Activated T-helper 1 cell treated with anti-CD3 and anti-CD28 coated beads, Interleukin-12 subunit alpha, Interleukin-12 subunit beta, Interleukin-2, Interleukin-4 antibody, amounts not matched to agents 30 ng/mL and 10 ng/mL and 1 ng/mL, durations not matched to agents 14 hours and 24 hours and 36 hours (primary cell): ENCODE results near the gene TGFBR3L. TPM values are rescaled to one million over a fixed set of nuclear protein-coding genes. Genes with fewer than 3 reads are reported as not detected.
"Not testable (repeated sequence)": the region's sequence is repeated elsewhere in the genome, so short reads cannot be mapped to it uniquely, and the experiment has no call there.

ENCODE experiments used
- DNase-seq: peaks from one replicate; pipeline ENCODE4 v3.0.0; 2021; ENCODE audit warnings: low spot score
- H3K27ac Mint-ChIP-seq: one replicate; pipeline ENCODE4 v1.8.0; 2021; ENCODE audit warnings: mild to moderate bottlenecking, mixed read lengths
- H3K27me3 Mint-ChIP-seq: one replicate; pipeline ENCODE4 v1.8.0; 2022; ENCODE audit warnings: mild to moderate bottlenecking, moderate library complexity, mixed read lengths; ENCODE audit not compliant: insufficient read depth
- H3K36me3 Mint-ChIP-seq: one replicate; pipeline ENCODE4 v1.8.0; 2021; ENCODE audit warnings: low read depth, mixed read lengths
- H3K4me1 Mint-ChIP-seq: one replicate; pipeline ENCODE4 v1.8.0; 2021; ENCODE audit warnings: low read depth, mixed read lengths
- H3K4me3 Mint-ChIP-seq: one replicate; pipeline ENCODE4 v1.8.0; 2021; ENCODE audit warnings: mild to moderate bottlenecking, moderate library complexity, mixed read lengths
- H3K9me3 Mint-ChIP-seq: one replicate; pipeline ENCODE4 v1.8.0; 2021; ENCODE audit warnings: mixed read lengths
- intact Hi-C: fragments of 100-400 bp; cut with micrococcal nuclease; formaldehyde crosslinking; loops from one replicate; pipeline ENCODE4 v1.15.1; 2024
- total RNA-seq: library from RNA; stranded (reverse); gene quantifications from 2 replicates; pipeline ENCODE4 v1.2.3, GENCODE V29; 2022

Gene TGFBR3L
- total RNA-seq, 1 donor from 2014 or later: 6.9 TPM

- H3K4me3 Mint-ChIP-seq: peak overlapping the region; percentile 57
- H3K36me3 Mint-ChIP-seq: peaks cover 5% of the 10 kb centered on the region
- intact Hi-C loops: no loop called here
- H3K27ac Mint-ChIP-seq: peak overlapping the region; percentile 40
- H3K9me3 Mint-ChIP-seq: no peaks in the 10 kb centered on the region
- no peak for DNase-seq
- peaks cover 17% of the 10 kb centered on the region for H3K4me1 Mint-ChIP-seq
- H3K27me3 Mint-ChIP-seq: peaks cover 4% of the 10 kb centered on the region
Measured at GRCh38 chr19:7926727-7927604, 12.3 kb downstream of the TGFBR3L start.

- DNase-seq: no peak
- no peaks in the 10 kb centered on the region for H3K9me3 Mint-ChIP-seq
- intact Hi-C loops: no loop called here
- H3K27ac Mint-ChIP-seq: peak overlapping the region; percentile 40
- H3K4me3 Mint-ChIP-seq: no peak overlapping the region
- peaks cover 14% of the 10 kb centered on the region for H3K4me1 Mint-ChIP-seq
- peaks cover 4% of the 10 kb centered on the region for H3K27me3 Mint-ChIP-seq
- peaks cover 5% of the 10 kb centered on the region for H3K36me3 Mint-ChIP-seq
Measured at GRCh38 chr19:7927605-7928333, 13.1 kb downstream of the TGFBR3L start.

DNA sequence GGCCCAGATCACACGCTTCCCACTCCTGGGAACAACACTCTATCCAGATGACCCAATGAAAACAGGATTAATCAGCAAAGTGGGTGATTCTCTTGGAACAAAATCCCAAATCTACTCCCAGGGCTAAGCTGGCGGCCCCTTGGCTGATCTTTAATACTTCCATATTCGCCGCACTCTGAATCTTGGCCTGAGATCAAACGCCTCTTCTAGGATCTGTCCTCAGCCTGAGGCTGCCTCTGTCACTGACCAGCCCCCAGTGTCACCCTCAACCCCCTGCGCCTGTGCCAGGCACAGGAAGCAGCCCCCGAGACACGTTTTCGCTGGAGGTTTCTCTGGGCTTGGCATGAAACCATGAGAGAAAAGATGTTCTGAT is 13.7 kb downstream of the TGFBR3L start:
- no peak overlapping the region for H3K4me3 Mint-ChIP-seq
- peaks cover 14% of the 10 kb centered on the region for H3K4me1 Mint-ChIP-seq
- no peak overlapping the region for H3K27ac Mint-ChIP-seq
- no peaks in the 10 kb centered on the region for H3K9me3 Mint-ChIP-seq
- H3K36me3 Mint-ChIP-seq: peaks cover 5% of the 10 kb centered on the region
- no peak for DNase-seq
- intact Hi-C loops: no loop called here
- H3K27me3 Mint-ChIP-seq: peaks cover 4% of the 10 kb centered on the region

DNA sequence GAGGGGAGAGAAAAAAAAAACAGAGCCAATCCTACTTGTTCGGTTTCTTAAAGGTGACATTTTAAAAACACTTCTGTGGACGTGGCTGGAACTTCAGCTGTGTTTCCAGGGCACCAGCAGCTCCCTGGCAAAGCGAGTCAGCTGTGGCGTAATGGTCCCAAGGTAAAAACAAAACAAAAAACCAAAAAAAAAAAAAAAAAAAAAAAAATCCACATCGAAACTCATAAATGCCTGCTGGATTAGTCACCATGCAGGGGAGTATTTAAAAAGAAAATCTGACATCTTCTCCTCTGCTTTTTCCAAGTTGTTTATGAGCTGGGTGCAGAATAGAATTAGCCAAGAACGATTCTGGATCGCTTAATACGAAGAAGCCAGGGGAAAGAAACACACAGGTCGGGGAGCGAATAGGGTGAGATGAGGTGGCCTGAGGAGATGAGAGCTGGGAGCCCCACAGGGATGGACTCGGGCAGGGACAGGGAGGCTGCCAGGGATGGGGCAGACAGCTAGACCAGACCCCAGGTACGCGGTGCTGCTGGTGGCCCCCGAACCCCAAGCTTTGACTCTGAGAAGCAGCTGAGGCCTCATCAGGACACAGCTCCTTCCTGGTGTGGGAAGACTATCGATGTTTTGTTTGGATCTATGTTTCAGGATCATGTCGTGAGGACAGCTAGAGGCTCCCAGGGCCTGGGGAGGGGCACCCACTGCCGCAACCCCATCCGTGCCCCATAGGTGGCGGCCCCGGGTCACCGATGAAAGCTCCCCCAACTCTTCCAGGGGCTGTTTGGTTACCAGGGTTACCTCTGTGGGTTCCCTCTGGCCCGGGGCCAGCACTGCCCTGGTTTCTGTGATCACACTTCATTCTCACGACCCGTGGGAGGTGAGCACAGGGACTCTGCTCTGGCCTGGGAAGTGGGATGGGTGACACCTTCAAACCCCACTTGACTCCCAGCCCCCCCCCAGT is 14.4 kb downstream of the TGFBR3L start:
- Mint-ChIP-seq H3K36me3 (peaks cover 5% of the 10 kb centered on the region), H3K27me3 (peaks cover 4% of the 10 kb centered on the region), H3K9me3 (no peaks in the 10 kb centered on the region), H3K4me3 (no peak overlapping the region), H3K27ac (peak overlapping the region; percentile 5), H3K4me1 (peaks cover 14% of the 10 kb centered on the region)
- intact Hi-C loops: loop anchor here (1.0 kb wide), 1 partner anchor 14 kb away; the partner anchor contains the start of gene TIMM44
- no peak for DNase-seq

- H3K36me3 Mint-ChIP-seq, H3K27me3 Mint-ChIP-seq, DNase-seq, H3K27ac Mint-ChIP-seq, H3K9me3 Mint-ChIP-seq, H3K4me3 Mint-ChIP-seq, intact Hi-C loops: not testable (repeated sequence)
- peaks cover 14% of the 10 kb centered on the region for H3K4me1 Mint-ChIP-seq
Measured at GRCh38 chr19:7930030-7930429, 15.4 kb downstream of the TGFBR3L start.

- H3K4me1 Mint-ChIP-seq: peaks cover 14% of the 10 kb centered on the region
- H3K36me3 Mint-ChIP-seq: peaks cover 5% of the 10 kb centered on the region
- intact Hi-C loops: no loop called here
- H3K27ac Mint-ChIP-seq: no peak overlapping the region
- no peak overlapping the region for H3K4me3 Mint-ChIP-seq
- DNase-seq: no peak
- no peaks in the 10 kb centered on the region for H3K9me3 Mint-ChIP-seq
- H3K27me3 Mint-ChIP-seq: no peaks in the 10 kb centered on the region
Measured at GRCh38 chr19:7930765-7931164, 16.1 kb downstream of the TGFBR3L start.

DNA sequence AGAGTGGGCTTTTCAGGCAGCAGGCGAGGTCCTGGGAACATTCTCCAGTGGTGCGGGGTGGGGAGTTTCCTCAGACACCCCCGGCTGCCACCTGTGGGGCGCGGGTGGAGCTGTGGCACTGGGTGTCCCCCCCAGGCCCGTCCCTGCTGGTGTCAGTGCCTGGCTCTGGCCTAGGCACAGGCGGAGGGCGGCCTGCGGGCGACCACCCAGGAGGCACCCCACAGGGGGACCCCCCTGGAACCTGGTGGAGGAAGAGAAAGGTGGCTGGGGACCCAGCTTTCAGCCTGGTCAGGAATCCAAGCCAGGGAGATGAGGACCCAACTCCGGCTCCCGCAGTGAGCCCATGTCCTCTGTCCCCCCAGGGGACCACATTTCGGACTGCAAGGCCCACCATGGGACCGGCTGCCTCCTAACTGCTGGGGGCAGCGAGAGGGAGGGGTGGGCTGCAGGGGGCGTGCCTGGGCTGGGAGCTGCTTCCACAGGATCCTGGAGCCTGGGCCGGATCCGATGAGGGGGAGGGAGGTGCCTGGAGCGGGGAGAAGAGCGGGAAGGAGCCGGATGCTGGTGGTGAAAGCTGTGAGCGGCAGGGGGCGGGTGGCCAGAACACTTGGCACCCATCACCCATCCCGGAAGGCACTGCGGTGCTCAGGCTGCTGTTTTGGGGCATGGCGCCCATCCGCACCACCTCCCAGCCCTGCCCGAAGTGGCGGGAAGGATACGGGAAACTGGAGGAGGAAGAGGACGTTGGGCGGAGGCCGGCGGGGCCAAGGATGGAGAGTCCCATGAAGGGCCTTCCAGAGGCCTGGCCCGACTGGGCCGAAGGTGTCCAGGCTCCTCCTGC is 16.8 kb downstream of the TGFBR3L start:
- intact Hi-C loops: no loop called here
- H3K27ac Mint-ChIP-seq: no peak overlapping the region
- no peak overlapping the region for H3K4me3 Mint-ChIP-seq
- H3K9me3 Mint-ChIP-seq: no peaks in the 10 kb centered on the region
- H3K27me3 Mint-ChIP-seq: no peaks in the 10 kb centered on the region
- peaks cover 11% of the 10 kb centered on the region for H3K4me1 Mint-ChIP-seq
- peaks cover 8% of the 10 kb centered on the region for H3K36me3 Mint-ChIP-seq
- no peak for DNase-seq

DNA sequence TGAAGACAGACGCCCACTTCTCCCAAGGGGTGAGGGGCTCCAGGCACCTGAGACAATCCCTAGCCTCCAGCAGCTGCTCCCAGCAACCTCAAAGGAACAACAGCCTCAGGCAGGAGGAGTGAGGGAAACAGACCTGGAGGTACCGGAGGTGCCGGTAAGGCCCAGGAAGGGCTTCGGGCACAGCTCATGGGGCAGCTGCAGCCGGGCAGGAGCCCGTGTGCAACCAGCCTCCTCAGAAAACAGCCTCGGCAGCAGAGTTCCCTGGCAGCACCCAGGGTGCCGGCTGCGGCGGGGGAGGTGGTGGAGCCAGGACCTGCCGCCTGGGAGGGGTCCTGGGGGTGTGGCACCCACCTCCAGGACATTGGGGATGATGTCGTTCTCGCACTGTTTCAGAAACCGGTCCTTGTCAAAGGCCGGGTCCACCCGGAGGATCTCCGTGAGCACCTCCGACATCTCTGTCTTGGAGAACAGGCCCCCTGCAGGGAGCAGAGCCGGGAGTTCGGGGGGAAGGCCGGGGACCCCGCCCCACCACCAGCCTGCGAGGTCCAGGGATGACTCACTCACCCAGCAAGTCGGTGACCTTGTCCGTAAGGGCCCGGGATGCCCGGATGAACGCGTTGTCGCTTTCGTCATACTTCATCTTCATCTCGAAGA is 17.8 kb downstream of the TGFBR3L start:
- no peak for DNase-seq
- Mint-ChIP-seq H3K27ac (no peak overlapping the region), H3K4me1 (peaks cover 9% of the 10 kb centered on the region), H3K36me3 (peaks cover 11% of the 10 kb centered on the region), H3K27me3 (no peaks in the 10 kb centered on the region), H3K4me3 (no peak overlapping the region), H3K9me3 (no peaks in the 10 kb centered on the region)
- intact Hi-C loops: no loop called here

- intact Hi-C loops: no loop called here
- H3K36me3 Mint-ChIP-seq: peaks cover 12% of the 10 kb centered on the region
Measured at GRCh38 chr19:7932930-7933300, 18.3 kb downstream of the TGFBR3L start.

GRCh38 chr19:7933411-7933810 is 18.8 kb downstream of the TGFBR3L start:
- no peak overlapping the region for H3K27ac Mint-ChIP-seq
- no peaks in the 10 kb centered on the region for H3K9me3 Mint-ChIP-seq
- H3K27me3 Mint-ChIP-seq: no peaks in the 10 kb centered on the region
- no peak for DNase-seq
- no peak overlapping the region for H3K4me3 Mint-ChIP-seq
- peaks cover 10% of the 10 kb centered on the region for H3K36me3 Mint-ChIP-seq
- peaks cover 8% of the 10 kb centered on the region for H3K4me1 Mint-ChIP-seq
- intact Hi-C loops: no loop called here

More at GRCh38 chr19:7932930-7933300, 18.3 kb downstream of the TGFBR3L start:
- H3K27ac Mint-ChIP-seq: no peak overlapping the region
- no peaks in the 10 kb centered on the region for H3K9me3 Mint-ChIP-seq
- DNase-seq: no peak
- H3K4me3 Mint-ChIP-seq: no peak overlapping the region
- peaks cover 9% of the 10 kb centered on the region for H3K4me1 Mint-ChIP-seq
- no peaks in the 10 kb centered on the region for H3K27me3 Mint-ChIP-seq

GRCh38 chr19:7933828-7934725 is 19.4 kb downstream of the TGFBR3L start:
- H3K4me3 Mint-ChIP-seq: no peak overlapping the region
- H3K4me1 Mint-ChIP-seq: peaks cover 6% of the 10 kb centered on the region
- H3K9me3 Mint-ChIP-seq: no peaks in the 10 kb centered on the region

More at GRCh38 chr19:7933828-7934725, 19.4 kb downstream of the TGFBR3L start:
- no peak for DNase-seq
- intact Hi-C loops: no loop called here
- H3K27me3 Mint-ChIP-seq: no peaks in the 10 kb centered on the region
- no peak overlapping the region for H3K27ac Mint-ChIP-seq
- peaks cover 13% of the 10 kb centered on the region for H3K36me3 Mint-ChIP-seq
